Transverse colon (tissue), 3 donors: ENCODE measurements around the gene IFITM5.

Experiments used
- EP300 ChIP-seq: sonication (generic); formaldehyde crosslinking; IDR thresholded peaks from one replicate; pipeline ENCODE4 v1.6.1; 2017; ENCODE audit warnings: antibody characterized with exemption, low read depth
- TF ChIP-seq, protein P1 (sequence below), 5 experiments: fragments of 200-600 bp in 3 of 5; fragments of 450-650 bp in 2 of 5; sonication (generic) in 3 of 5; IDR thresholded peaks; 1 replicate in 2 of 5; 2 replicates in 3 of 5; pipeline ENCODE4 v1.5.1; 2016 to 2017; ENCODE audit warnings: antibody characterized with exemption in 5 of 5, inconsistent platforms in 3 of 5, mild to moderate bottlenecking in 2 of 5, moderate library complexity in 1 of 5

- no peak for TF ChIP-seq EP300
- TF ChIP-seq, protein P1, sequence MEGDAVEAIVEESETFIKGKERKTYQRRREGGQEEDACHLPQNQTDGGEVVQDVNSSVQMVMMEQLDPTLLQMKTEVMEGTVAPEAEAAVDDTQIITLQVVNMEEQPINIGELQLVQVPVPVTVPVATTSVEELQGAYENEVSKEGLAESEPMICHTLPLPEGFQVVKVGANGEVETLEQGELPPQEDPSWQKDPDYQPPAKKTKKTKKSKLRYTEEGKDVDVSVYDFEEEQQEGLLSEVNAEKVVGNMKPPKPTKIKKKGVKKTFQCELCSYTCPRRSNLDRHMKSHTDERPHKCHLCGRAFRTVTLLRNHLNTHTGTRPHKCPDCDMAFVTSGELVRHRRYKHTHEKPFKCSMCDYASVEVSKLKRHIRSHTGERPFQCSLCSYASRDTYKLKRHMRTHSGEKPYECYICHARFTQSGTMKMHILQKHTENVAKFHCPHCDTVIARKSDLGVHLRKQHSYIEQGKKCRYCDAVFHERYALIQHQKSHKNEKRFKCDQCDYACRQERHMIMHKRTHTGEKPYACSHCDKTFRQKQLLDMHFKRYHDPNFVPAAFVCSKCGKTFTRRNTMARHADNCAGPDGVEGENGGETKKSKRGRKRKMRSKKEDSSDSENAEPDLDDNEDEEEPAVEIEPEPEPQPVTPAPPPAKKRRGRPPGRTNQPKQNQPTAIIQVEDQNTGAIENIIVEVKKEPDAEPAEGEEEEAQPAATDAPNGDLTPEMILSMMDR (IDR thresholded peaks at IDR 0.05), result peak in 1 of 5 experiments; percentile 7
These were observed 41.4 kb downstream of the IFITM5 start for GRCh38 chr11:257766-258493.
